Choroid plexus epithelial cell (primary cell): ENCODE results near the gene CAMK2B.

ENCODE experiments used
- DNase-seq: peaks from one replicate; pipeline ENCODE4 v3.0.0-alpha.2; 2010; ENCODE audit warnings: low read depth
- H3K4me3 ChIP-seq: 2 replicates; pipeline ENCODE4 v1.5.1; 2011; ENCODE audit warnings: low read depth, mild to moderate bottlenecking, control low read depth, low read length, moderate library complexity
- TF ChIP-seq, protein P1 (sequence below): conservative IDR thresholded peaks from 2 replicates; pipeline ENCODE4 v1.5.1; 2011; ENCODE audit warnings: low read depth, mild to moderate bottlenecking, control low read depth, inconsistent platforms, low read length, moderate library complexity

Gene CAMK2B

DNA sequence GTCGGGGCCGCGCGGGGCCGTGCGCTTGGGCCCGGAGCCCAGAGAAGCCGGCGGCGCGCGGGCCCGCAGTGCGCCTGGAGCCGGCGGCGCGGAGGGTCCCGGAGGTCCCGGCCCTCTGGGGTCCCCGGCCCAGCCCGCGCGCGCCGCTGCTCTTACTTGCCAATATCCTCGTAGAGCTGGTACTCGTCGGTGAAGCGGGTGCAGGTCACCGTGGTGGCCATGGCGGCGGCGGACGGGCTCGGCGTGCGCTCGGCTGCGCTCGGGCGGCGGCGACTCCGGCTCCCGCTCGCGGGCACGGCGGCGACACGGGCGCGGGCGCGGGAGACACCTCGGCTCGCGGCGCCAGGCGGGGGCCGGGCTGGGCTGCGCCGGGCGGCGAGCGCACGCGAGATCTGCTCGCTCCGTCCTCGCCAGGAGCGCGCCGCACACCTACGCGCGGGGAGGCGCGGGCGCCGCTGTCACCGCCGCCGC is at the start of gene CAMK2B:
CAMK2B (minus strand) TSS at position 394 of the 471 bp plus-strand sequence; CDS start at position 221, 173 bp downstream.
- peak within 1 kb of the TSS; percentile 29 for H3K4me3 ChIP-seq
- no peak for DNase-seq
- TF ChIP-seq, protein P1, sequence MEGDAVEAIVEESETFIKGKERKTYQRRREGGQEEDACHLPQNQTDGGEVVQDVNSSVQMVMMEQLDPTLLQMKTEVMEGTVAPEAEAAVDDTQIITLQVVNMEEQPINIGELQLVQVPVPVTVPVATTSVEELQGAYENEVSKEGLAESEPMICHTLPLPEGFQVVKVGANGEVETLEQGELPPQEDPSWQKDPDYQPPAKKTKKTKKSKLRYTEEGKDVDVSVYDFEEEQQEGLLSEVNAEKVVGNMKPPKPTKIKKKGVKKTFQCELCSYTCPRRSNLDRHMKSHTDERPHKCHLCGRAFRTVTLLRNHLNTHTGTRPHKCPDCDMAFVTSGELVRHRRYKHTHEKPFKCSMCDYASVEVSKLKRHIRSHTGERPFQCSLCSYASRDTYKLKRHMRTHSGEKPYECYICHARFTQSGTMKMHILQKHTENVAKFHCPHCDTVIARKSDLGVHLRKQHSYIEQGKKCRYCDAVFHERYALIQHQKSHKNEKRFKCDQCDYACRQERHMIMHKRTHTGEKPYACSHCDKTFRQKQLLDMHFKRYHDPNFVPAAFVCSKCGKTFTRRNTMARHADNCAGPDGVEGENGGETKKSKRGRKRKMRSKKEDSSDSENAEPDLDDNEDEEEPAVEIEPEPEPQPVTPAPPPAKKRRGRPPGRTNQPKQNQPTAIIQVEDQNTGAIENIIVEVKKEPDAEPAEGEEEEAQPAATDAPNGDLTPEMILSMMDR = no peak

DNA sequence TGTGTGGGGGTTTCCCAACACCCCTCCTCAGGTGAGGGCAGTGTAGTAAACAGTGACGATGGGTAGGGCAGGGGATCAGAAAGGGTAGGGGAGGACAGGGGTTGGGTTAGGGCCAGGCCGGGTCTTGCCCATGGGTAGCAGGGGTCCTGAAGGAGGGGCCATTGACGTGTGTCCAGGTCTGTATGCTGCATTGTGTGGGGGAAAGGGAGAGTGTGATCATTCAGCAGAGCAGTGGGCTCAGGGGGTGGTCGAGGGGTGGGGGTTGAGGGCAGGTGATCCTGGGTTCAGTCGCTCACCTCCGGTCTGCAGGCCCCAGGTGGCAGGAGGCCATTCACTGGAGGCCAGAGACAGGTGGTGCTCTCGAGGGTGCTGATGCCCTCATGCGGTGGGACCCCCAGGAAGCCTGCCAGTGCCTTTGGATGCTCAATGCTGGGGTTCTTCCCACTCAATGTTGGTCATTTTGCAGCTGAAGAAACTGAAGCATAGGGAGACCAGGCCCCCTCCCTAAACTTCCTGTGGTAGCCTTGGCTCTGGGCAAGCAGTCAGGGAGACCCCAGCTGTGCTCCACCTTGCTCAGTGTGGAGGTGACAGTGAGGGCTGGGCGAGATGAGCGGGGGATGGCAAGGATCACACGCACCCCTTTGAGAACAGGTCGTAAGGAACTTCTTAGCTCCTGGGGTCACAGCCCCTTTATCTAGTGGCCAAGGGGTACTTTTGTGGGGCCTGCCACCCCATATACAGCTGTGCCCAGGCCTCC is 48.8 kb upstream of the CAMK2B start:
- TF ChIP-seq, protein P1 = no peak
- DNase-seq = no peak
- no peak overlapping the region for H3K4me3 ChIP-seq

DNA sequence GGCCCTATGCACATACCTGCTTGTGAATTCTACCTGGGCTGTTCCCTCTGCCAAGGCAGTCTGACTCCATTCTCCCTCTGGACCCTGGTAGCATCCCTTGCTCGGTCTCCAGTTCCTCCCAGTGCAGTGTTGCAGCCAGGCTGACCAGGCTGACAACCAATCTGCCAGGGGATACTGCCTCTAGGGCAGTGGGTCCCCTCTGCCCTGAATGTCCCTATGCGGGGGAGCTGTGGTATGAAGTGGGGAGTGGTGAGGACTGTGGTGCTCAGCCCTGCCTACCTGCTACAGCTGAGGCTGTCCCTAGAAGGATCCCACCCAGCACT is 48.0 kb upstream of the CAMK2B start:
- TF ChIP-seq, protein P1 = no peak
- H3K4me3 ChIP-seq = no peak overlapping the region
- no peak for DNase-seq

DNA sequence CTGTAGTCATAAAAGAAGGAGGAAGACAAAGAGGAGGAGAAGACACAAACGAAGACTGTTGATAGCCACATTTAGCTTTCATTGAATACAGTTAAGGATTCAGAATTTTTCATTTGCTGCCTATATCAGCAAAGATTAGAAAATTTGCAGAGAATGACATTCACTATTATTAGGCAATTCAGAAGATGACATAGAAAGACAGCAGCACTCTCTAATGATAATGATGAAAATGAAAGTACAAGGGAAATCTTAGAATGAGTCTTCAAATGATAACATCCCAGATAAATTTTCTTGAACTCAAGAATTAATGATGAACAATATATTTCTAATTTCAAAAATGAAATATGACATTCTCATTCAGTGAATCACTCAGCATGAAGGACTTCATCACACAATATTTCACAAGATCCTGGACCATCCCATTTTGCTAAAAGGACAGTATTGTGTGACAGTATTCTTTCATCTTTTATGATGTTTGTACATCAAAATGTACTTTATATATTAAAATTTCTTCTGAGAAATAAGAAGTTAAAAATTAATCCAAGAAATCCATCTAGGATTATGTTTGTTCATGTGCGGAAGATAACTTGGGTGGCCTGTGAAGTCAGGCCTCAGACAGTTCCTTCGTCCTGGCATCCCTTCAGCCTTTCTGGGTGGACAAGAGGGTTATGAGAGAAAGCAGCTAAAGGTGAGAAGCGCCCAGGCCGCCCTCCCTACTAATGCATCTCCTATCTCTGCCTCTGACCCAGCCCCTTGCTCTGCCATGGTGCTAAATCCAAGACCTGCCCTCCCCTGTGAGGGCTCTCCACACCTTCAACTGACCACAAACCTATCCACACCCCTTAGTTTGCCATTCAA is 47.4 kb upstream of the CAMK2B start:
- H3K4me3 ChIP-seq = no peak overlapping the region
- TF ChIP-seq, protein P1 = no peak
- peak; percentile 25 for DNase-seq

DNA sequence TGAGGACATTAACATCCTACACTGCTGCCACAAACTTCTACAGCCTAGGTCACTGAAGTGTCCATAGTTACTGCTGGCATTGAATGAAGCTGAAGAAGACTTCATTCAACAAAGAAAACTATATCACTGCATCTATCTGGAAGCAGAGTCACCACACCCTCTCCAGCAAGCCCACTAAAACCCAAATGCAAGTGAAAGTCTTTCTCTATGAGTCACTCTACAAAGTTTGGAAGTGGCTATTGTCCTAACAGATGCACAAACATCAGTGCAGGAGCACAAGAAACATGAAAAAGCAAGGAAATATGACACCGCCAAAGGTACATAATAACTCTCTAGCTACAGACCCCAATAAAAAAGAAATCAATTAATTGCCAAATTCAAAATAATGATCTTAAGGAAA is 43.5 kb upstream of the CAMK2B start:
- DNase-seq = no peak

DNA sequence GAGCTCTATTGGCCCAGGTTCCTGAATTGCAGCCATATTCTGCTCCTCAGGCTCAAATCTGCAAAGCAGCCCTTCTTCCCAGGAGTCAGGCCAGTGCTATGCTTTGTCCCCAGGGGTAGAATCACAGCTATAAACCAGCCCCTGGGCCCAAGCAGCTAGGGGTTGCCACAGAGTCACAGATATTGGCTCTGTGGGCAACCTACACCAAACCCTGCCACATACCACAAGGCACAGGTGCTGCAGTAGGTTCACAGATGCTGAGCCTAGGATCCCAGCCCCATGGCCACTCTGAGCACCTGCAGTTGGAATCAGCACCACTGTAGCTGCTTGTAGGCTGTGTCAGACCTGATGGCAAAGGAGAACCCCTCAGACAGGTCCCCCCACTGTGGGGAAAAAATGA is 43.1 kb upstream of the CAMK2B start:
- H3K4me3 ChIP-seq = no peak overlapping the region
- TF ChIP-seq, protein P1 = no peak
- no peak for DNase-seq

More for the DNA sequence above, 43.5 kb upstream of the CAMK2B start:
- H3K4me3 ChIP-seq = no peak overlapping the region
- TF ChIP-seq, protein P1 = no peak
